CD4-positive, alpha-beta T cell (primary cell): ENCODE results near the gene IQCF2. TPM values are rescaled to one million over a fixed set of nuclear protein-coding genes. Genes with fewer than 3 reads are reported as not detected.

Experiments used
- ATAC-seq: fragments of 200-7000 bp; cut with Tn5 transposase; one replicate; pipeline ENCODE4 v1.10.0; 2022; ENCODE audit warnings: mild to moderate bottlenecking; ENCODE audit not compliant: poor library complexity
- CTCF ChIA-PET: fragments of 350-600 bp; sonication (Branson Sonifier 250); formaldehyde crosslinking; loops from one replicate; lab custom pipeline; 2021; ENCODE audit warnings: antibody characterized with exemption, inconsistent platforms; lab: Charles Lee
- POLR2A ChIA-PET: fragments of 350-600 bp; sonication (Branson Sonifier 250); formaldehyde crosslinking; loops from one replicate; lab custom pipeline; 2021; ENCODE audit warnings: antibody characterized with exemption, inconsistent platforms; lab: Charles Lee
- DNase-seq, 14 experiments: peaks; one replicate each; pipeline ENCODE4 v3.0.0-alpha.2; 2013 to 2020; ENCODE audit warnings: mixed read lengths in 2 of 14
- H3K27ac ChIP-seq, 2 donors: one replicate each; pipeline versions ENCODE4 v1.5.1 to v1.7.0; 2013; ENCODE audit warnings: low read length in 2 of 2, low read depth in 1 of 2, mild to moderate bottlenecking in 1 of 2
- H3K27me3 ChIP-seq, 2 experiments: 1 replicate in 1 of 2; 2 replicates in 1 of 2; pipeline versions ENCODE4 v1.6.1 to v1.7.0; 2013; ENCODE audit warnings: low read length in 2 of 2, control low read depth in 1 of 2, mild to moderate bottlenecking in 1 of 2, moderate library complexity in 1 of 2; ENCODE audit not compliant: insufficient read depth in 2 of 2, control insufficient read depth in 1 of 2
- H3K36me3 ChIP-seq: one replicate; pipeline ENCODE4 v1.6.1; 2013; ENCODE audit warnings: low read length, control low read depth; ENCODE audit not compliant: insufficient read depth
- H3K4me1 ChIP-seq: one replicate; pipeline ENCODE4 v1.6.1; 2013; ENCODE audit warnings: low read length, control low read depth; ENCODE audit not compliant: insufficient read depth
- H3K4me3 ChIP-seq: one replicate; pipeline ENCODE4 v1.5.1; 2013; ENCODE audit warnings: mild to moderate bottlenecking, low read length, moderate library complexity
- H3K9me3 ChIP-seq, 2 experiments: 1 replicate in 1 of 2; 2 replicates in 1 of 2; pipeline versions ENCODE4 v1.6.1 to v1.7.0; 2013; ENCODE audit warnings: low read length in 2 of 2, mild to moderate bottlenecking in 2 of 2, control low read depth in 1 of 2, moderate library complexity in 1 of 2; ENCODE audit not compliant: control insufficient read depth in 1 of 2, insufficient read depth in 1 of 2
- H3K27ac Mint-ChIP-seq: one replicate; pipeline ENCODE4 v1.8.0; 2020; ENCODE audit warnings: mixed read lengths
- H3K27me3 Mint-ChIP-seq: one replicate; pipeline ENCODE4 v1.8.0; 2021; ENCODE audit warnings: mixed read lengths
- H3K36me3 Mint-ChIP-seq: one replicate; pipeline ENCODE4 v1.8.0; 2021; ENCODE audit warnings: low read depth, mixed read lengths
- H3K4me1 Mint-ChIP-seq: one replicate; pipeline ENCODE4 v1.8.0; 2021; ENCODE audit warnings: low read depth, mixed read lengths
- H3K4me3 Mint-ChIP-seq: one replicate; pipeline ENCODE4 v1.8.0; 2020; ENCODE audit warnings: mild to moderate bottlenecking, mixed read lengths
- H3K9me3 Mint-ChIP-seq: one replicate; pipeline ENCODE4 v1.8.0; 2020; ENCODE audit warnings: mixed read lengths
- intact Hi-C, 2 experiments: fragments of 100-400 bp; cut with DNase I in 1 of 2; cut with micrococcal nuclease in 1 of 2; formaldehyde crosslinking; loops; one replicate each; pipeline versions ENCODE4 v1.15.1 to v1.9.0; 2023 to 2025; cut with DNase I, micrococcal nuclease
- total RNA-seq, 174 experiments: library from RNA in 2 of 174; stranded (reverse) in 2 of 174; gene quantifications; one replicate each; pipeline ENCODE4 v1.2.3 and lab custom pipeline; 2021 to 2026
- TF ChIP-seq, protein P1 (sequence below): fragments of 200-600 bp; IDR thresholded peaks from one replicate; pipeline ENCODE4 v1.8.0; 2022; ENCODE audit warnings: antibody characterized with exemption, mild to moderate bottlenecking

Gene IQCF2
- total RNA-seq, 2 experiments from 2014 or later: not detected

DNA sequence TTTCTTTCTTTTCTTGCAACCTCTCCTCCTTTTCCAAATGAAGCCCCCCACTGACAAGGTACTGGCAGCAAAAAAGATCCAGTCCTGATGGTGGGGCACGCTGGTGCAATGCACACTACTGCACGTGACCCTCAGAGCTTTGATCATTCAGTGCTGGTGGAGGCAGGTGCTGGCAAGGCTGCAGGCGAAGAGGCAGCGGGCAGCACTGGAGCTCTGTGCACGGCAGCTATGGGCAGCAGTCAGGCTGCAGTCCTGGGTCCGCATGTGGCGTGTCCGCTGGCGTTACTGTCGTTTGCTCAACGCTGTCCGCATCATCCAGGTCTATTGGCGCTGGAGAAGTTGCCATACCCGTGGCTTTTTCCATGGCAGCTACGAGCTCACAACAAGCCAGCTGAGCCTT, 42.3 kb upstream of the IQCF2 start:
- H3K9me3 Mint-ChIP-seq: peaks cover 3% of the 10 kb centered on the region
- intact Hi-C loops: no loop called here
- Histone ChIP-seq H3K27ac (no peak overlapping the region), H3K36me3 (no peaks in the 10 kb centered on the region), H3K4me3 (no peak overlapping the region), H3K4me1 (peaks cover 3% of the 10 kb centered on the region), H3K9me3 (peaks cover 0 to 5% of the 10 kb centered on the region in 2 experiments), H3K27me3 (peaks cover 3 to 8% of the 10 kb centered on the region in 2 experiments)
- CTCF ChIA-PET: no interaction called here
- no peak overlapping the region for H3K27ac Mint-ChIP-seq
- ATAC-seq: no peak
- no peaks in the 10 kb centered on the region for H3K36me3 Mint-ChIP-seq
- TF ChIP-seq, protein P1, sequence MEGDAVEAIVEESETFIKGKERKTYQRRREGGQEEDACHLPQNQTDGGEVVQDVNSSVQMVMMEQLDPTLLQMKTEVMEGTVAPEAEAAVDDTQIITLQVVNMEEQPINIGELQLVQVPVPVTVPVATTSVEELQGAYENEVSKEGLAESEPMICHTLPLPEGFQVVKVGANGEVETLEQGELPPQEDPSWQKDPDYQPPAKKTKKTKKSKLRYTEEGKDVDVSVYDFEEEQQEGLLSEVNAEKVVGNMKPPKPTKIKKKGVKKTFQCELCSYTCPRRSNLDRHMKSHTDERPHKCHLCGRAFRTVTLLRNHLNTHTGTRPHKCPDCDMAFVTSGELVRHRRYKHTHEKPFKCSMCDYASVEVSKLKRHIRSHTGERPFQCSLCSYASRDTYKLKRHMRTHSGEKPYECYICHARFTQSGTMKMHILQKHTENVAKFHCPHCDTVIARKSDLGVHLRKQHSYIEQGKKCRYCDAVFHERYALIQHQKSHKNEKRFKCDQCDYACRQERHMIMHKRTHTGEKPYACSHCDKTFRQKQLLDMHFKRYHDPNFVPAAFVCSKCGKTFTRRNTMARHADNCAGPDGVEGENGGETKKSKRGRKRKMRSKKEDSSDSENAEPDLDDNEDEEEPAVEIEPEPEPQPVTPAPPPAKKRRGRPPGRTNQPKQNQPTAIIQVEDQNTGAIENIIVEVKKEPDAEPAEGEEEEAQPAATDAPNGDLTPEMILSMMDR: no peak
- POLR2A ChIA-PET: no interaction called here
- peaks cover 6% of the 10 kb centered on the region for H3K4me1 Mint-ChIP-seq
- H3K27me3 Mint-ChIP-seq: peaks cover 40% of the 10 kb centered on the region
- H3K4me3 Mint-ChIP-seq: no peak overlapping the region
- no peak for DNase-seq

DNA sequence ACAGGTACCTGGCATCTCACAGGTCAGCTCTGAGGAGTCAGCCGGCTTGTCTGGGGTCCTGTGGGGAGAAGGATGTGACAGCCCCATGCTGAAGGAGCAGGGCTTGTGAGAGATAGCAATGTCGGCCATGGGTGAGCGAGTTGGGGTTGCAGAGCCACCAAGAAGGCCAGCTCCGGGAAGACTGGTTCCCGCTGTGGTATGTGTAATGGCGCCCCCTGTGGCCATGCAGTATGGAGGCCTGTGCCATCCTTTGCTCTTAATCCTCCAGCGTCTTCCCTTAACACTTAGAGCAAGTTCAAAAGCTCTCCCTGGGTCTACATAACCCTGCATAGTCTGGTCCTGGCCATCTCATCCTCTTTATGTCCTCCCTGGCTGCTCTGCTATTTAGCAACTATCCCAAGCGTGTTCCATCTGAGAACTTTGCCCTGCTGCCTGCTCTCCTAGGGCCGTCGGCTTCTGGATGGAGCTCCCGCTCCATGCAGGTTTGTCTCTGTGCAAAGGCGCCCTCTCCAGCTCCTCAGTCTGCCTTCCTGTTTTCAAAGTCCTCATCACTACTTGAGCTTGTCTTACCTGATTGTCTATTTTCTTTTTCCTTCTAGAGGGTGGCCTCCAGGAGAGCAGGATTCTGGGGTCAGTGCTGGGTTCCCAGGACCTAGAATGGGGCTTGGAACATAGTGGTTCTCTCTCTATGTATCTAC, 41.6 kb upstream of the IQCF2 start:
- intact Hi-C loops: no loop called here
- H3K4me3 ChIP-seq: no peak overlapping the region
- TF ChIP-seq, protein P1: no peak
- H3K27me3 ChIP-seq: peaks cover 3 to 8% of the 10 kb centered on the region in 2 experiments
- no peak overlapping the region for H3K27ac Mint-ChIP-seq
- no peak overlapping the region for H3K4me3 Mint-ChIP-seq
- peak in 2 of 14 experiments; percentile 10 to 29 for DNase-seq
- ChIA-PET POLR2A (no interaction called here), CTCF (interaction anchor here (1.1 kb wide), 1 partner anchor 12 kb away, joined by 4 read pairs; no protein-coding TSS in a partner anchor)
- ATAC-seq: no peak
- H3K36me3 ChIP-seq: no peaks in the 10 kb centered on the region
- peaks cover 45% of the 10 kb centered on the region for H3K27me3 Mint-ChIP-seq
- peaks cover 3% of the 10 kb centered on the region for H3K4me1 ChIP-seq
- peaks cover 0 to 5% of the 10 kb centered on the region in 2 experiments for H3K9me3 ChIP-seq
- no peaks in the 10 kb centered on the region for H3K36me3 Mint-ChIP-seq
- H3K9me3 Mint-ChIP-seq: peaks cover 3% of the 10 kb centered on the region
- peaks cover 6% of the 10 kb centered on the region for H3K4me1 Mint-ChIP-seq
- H3K27ac ChIP-seq: no peak overlapping the region

DNA sequence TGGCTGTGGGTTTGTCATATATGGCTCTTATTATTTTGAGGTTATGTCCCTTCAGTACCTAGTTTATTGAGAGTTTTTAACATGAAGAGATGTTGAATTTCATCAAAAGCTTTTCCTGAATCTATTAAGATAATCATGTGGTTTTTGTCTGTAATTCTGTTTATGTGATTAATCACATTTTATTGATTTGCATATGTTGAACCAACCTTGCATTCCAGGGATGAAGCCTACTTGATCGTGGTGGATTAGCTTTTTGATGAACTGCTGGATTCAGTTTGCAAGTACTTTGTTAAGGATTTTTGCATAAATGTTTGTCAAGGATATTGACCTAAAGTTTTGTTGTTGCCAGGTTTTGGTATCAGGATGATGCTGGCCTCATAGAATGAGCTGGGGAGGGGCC, 33.1 kb upstream of the IQCF2 start:
- Histone ChIP-seq H3K27ac (no peak overlapping the region), H3K4me1 (no peaks in the 10 kb centered on the region), H3K4me3 (no peak overlapping the region), H3K27me3 (peaks cover 0 to 6% of the 10 kb centered on the region in 2 experiments), H3K9me3 (peaks cover 0 to 16% of the 10 kb centered on the region in 2 experiments), H3K36me3 (no peaks in the 10 kb centered on the region)
- no peak for DNase-seq
- no peak overlapping the region for H3K27ac Mint-ChIP-seq
- TF ChIP-seq, protein P1: no peak
- H3K9me3 Mint-ChIP-seq: peaks cover 6% of the 10 kb centered on the region
- peaks cover 25% of the 10 kb centered on the region for H3K27me3 Mint-ChIP-seq
- CTCF ChIA-PET: no interaction called here
- no peak for ATAC-seq
- POLR2A ChIA-PET: no interaction called here
- H3K36me3 Mint-ChIP-seq: no peaks in the 10 kb centered on the region
- intact Hi-C loops: no loop called here
- H3K4me1 Mint-ChIP-seq: peaks cover 2% of the 10 kb centered on the region
- H3K4me3 Mint-ChIP-seq: no peak overlapping the region
